Choroid plexus epithelial cell (primary cell): ENCODE data around the gene ABHD14A.

ENCODE experiments used
- DNase-seq: peaks from one replicate; pipeline ENCODE4 v3.0.0-alpha.2; 2010; ENCODE audit warnings: low read depth
- H3K4me3 ChIP-seq: 2 replicates; pipeline ENCODE4 v1.5.1; 2011; ENCODE audit warnings: low read depth, mild to moderate bottlenecking, control low read depth, low read length, moderate library complexity
- CTCF ChIP-seq: conservative IDR thresholded peaks from 2 replicates; pipeline ENCODE4 v1.5.1; 2011; ENCODE audit warnings: low read depth, mild to moderate bottlenecking, control low read depth, inconsistent platforms, low read length, moderate library complexity

ABHD14A gene

GRCh38 chr3:52001443-52001974, 26.6 kb downstream of the ABHD14A start:
- H3K4me3 ChIP-seq, result no peak overlapping the region
- TF ChIP-seq CTCF, result peak; percentile 94
- peak; percentile 66 for DNase-seq

- no peak for TF ChIP-seq CTCF
- no peak for DNase-seq
Observed at GRCh38 chr3:52002748-52003147, 27.9 kb downstream of the ABHD14A start.

GRCh38 chr3:52004163-52004787, 29.4 kb downstream of the ABHD14A start:
- H3K4me3 ChIP-seq, result no peak overlapping the region
- DNase-seq, result peak; percentile 67
- TF ChIP-seq CTCF, result peak; percentile 80

More at GRCh38 chr3:52002748-52003147, 27.9 kb downstream of the ABHD14A start:
- no peak overlapping the region for H3K4me3 ChIP-seq

GRCh38 chr3:52004906-52005395, 30.1 kb downstream of the ABHD14A start:
- TF ChIP-seq CTCF, result no peak
- DNase-seq, result no peak
- no peak overlapping the region for H3K4me3 ChIP-seq

GRCh38 chr3:52005571-52005986, 30.7 kb downstream of the ABHD14A start:
- peak; percentile 41 for DNase-seq

GRCh38 chr3:52006017-52006819, 31.4 kb downstream of the ABHD14A start:
- no peak for DNase-seq
- TF ChIP-seq CTCF, result no peak
- no peak overlapping the region for H3K4me3 ChIP-seq

More at GRCh38 chr3:52005571-52005986, 30.7 kb downstream of the ABHD14A start:
- no peak for TF ChIP-seq CTCF
- no peak overlapping the region for H3K4me3 ChIP-seq

GRCh38 chr3:52006820-52007133, 31.9 kb downstream of the ABHD14A start:
- no peak for DNase-seq
- no peak for TF ChIP-seq CTCF
- H3K4me3 ChIP-seq, result no peak overlapping the region
